Psoas muscle (tissue), 8 donors: ENCODE results near the gene IQCN. TPM values are rescaled to one million over a fixed set of nuclear protein-coding genes. Genes with fewer than 3 reads are reported as not detected.

Experiments
- ATAC-seq, 4 donors: fragments of 200-7000 bp; cut with Tn5 transposase; one replicate each; pipeline ENCODE4 v1.9.1; 2020; ENCODE audit warnings: moderate library complexity in 3 of 4, mild to moderate bottlenecking in 2 of 4
- DNase-seq, 2 donors: peaks; one replicate each; pipeline ENCODE4 v3.0.0-alpha.2; 2020
- H3K27ac ChIP-seq: fragments of 200-600 bp; one replicate; pipeline ENCODE4 v1.8.0; 2022
- H3K27me3 ChIP-seq, 3 donors: fragments of 200-600 bp in 1 of 3; one replicate each; pipeline versions ENCODE4 v1.6.1 to v1.8.0; 2013 to 2022; ENCODE audit warnings: low read length in 2 of 3, mild to moderate bottlenecking in 2 of 3, moderate library complexity in 1 of 3; ENCODE audit not compliant: insufficient read depth in 3 of 3
- H3K36me3 ChIP-seq, 2 donors: fragments of 200-600 bp in 1 of 2; one replicate each; pipeline versions ENCODE4 v1.6.1 to v1.8.0; 2013 to 2022; ENCODE audit warnings: low read depth in 1 of 2, mild to moderate bottlenecking in 1 of 2, moderate library complexity in 1 of 2; ENCODE audit not compliant: insufficient read depth in 1 of 2
- H3K4me1 ChIP-seq: fragments of 200-600 bp; one replicate; pipeline ENCODE4 v1.8.0; 2022
- H3K4me3 ChIP-seq: fragments of 200-600 bp; one replicate; pipeline ENCODE4 v1.8.0; 2022; ENCODE audit warnings: mild to moderate bottlenecking
- H3K9me3 ChIP-seq: fragments of 200-600 bp; one replicate; pipeline ENCODE4 v1.8.0; 2022
- CTCF ChIP-seq: fragments of 200-600 bp; IDR thresholded peaks from one replicate; pipeline ENCODE4 v1.8.0; 2022; ENCODE audit warnings: antibody characterized with exemption
- WGBS, 3 donors: extraction: QIAGEN DNeasy Blood & Tissue Kit; methylation state at CpG; one replicate each; pipeline versions ENCODE4 v1.1.6 to v1.1.7; 2013; 5-methylcytosine and 5-hydroxymethylcytosine counted together
- intact Hi-C, 2 donors: fragments of 100-400 bp; cut with DNase I; formaldehyde crosslinking; loops; one replicate each; pipeline versions ENCODE4 v1.11.0 to v1.14.2; 2022
- polyA plus RNA-seq, 3 donors: library from polyadenylated mRNA; stranded (reverse); fragments of 200-250 nt; gene quantifications; one replicate each; pipeline ENCODE4 v1.2.3, GENCODE V29; 2013
- total RNA-seq, 4 donors: library from RNA; stranded (reverse); fragmentation: NEBNext Ultra II Directional in 2 of 4; extraction: Animal tissue kit (Norgen Biotek cat#: 25700) in 2 of 4; gene quantifications; one replicate each; pipeline versions ENCODE4 v1.2.1 to v1.2.4, GENCODE V29; 2021 to 2023
- donor health status: healthy with polysubstance abuse.
- donor health status: DM: no; HTN: no; CAD: no; lungs with moderate emphysema.
- donor health status: Bipolar disorder and iron deficiency.
- donor health status: healthy.
- donor health status: DM: yes; HTN: yes; CAD: no.
- donor health status: DM: no; HTN: no; CAD: no.
- donor health status: DM: no; HTN: no; CAD: no.
- donor health status: DM: yes; HTN: yes; CAD: no.

IQCN gene
- total and polyA plus RNA-seq, 7 donors, result 0.12 to 1.5 (median 0.39) TPM

GRCh38 chr19:18234194-18234593 is 40.1 kb downstream of the IQCN start:
- Histone ChIP-seq H3K27ac (no peak overlapping the region), H3K27me3 (peaks cover 0 to 25% (median 2%) of the 10 kb centered on the region in 3 donors), H3K4me1 (no peaks in the 10 kb centered on the region), H3K36me3 (no peaks in the 10 kb centered on the region), H3K9me3 (no peaks in the 10 kb centered on the region), H3K4me3 (no peak overlapping the region)
- no peak for DNase-seq
- no peak for ATAC-seq
- 30 to 34% (median 32%) methylated on average over 6 of the region's 6 CpGs for WGBS, 3 donors
- TF ChIP-seq CTCF, result no peak
- intact Hi-C loops, result no loop called here

- Histone ChIP-seq H3K27ac (no peak overlapping the region), H3K27me3 (peaks cover 0 to 25% (median 2%) of the 10 kb centered on the region in 3 donors), H3K4me3 (no peak overlapping the region), H3K4me1 (peaks cover 5% of the 10 kb centered on the region), H3K36me3 (no peaks in the 10 kb centered on the region), H3K9me3 (no peaks in the 10 kb centered on the region)
- DNase-seq, result peak; percentile 44 to 66
- intact Hi-C loops, result no loop called here
- peak; percentile 53 to 69 (median 68) for ATAC-seq
- 11 to 17% (median 13%) methylated on average over 37 of the region's 37 CpGs for WGBS, 3 donors
- TF ChIP-seq CTCF, result no peak
Observed at GRCh38 chr19:18233224-18233825, 40.9 kb downstream of the IQCN start.

- WGBS, 3 donors, result 4 to 5% (median 4%) methylated on average over 40 to 46 of the region's 46 CpGs
- ATAC-seq, result no peak
- Histone ChIP-seq H3K9me3 (no peaks in the 10 kb centered on the region), H3K27me3 (peaks cover 0 to 25% (median 2%) of the 10 kb centered on the region in 3 donors), H3K27ac (no peak overlapping the region), H3K4me1 (peaks cover 12% of the 10 kb centered on the region), H3K36me3 (no peaks in the 10 kb centered on the region), H3K4me3 (no peak overlapping the region)
- intact Hi-C loops, result no loop called here
- TF ChIP-seq CTCF, result no peak
- no peak for DNase-seq
Observed at GRCh38 chr19:18232540-18233223, 41.6 kb downstream of the IQCN start.

GRCh38 chr19:18231775-18232174 is 42.5 kb downstream of the IQCN start:
- TF ChIP-seq CTCF, result no peak
- Histone ChIP-seq H3K4me3 (no peak overlapping the region), H3K27me3 (peaks cover 0 to 25% (median 2%) of the 10 kb centered on the region in 3 donors), H3K27ac (no peak overlapping the region), H3K36me3 (no peaks in the 10 kb centered on the region), H3K4me1 (peaks cover 15% of the 10 kb centered on the region), H3K9me3 (no peaks in the 10 kb centered on the region)
- DNase-seq (no peak), ATAC-seq (no peak)
- intact Hi-C loops, result no loop called here
- 24 to 33% (median 31%) methylated on average over 3 to 4 of the region's 4 CpGs for WGBS, 3 donors
